Peyer's patch (tissue), 4 donors: ENCODE measurements around the gene ACTL6B.

Experiments used
- POLR2A ChIP-seq, 2 donors: fragments of 450-650 bp; IDR thresholded peaks; one replicate each; pipeline ENCODE4 v1.5.1; 2017; ENCODE audit warnings: antibody characterized with exemption in 2 of 2, mild to moderate bottlenecking in 2 of 2, moderate library complexity in 2 of 2
- TF ChIP-seq, protein P1 (sequence below), 6 experiments: fragments of 450-650 bp in 4 of 6; fragments of 200-600 bp in 2 of 6; sonication (generic) in 1 of 6; IDR thresholded peaks; one replicate each; pipeline ENCODE4 v1.5.1; 2017 to 2019; ENCODE audit warnings: antibody characterized with exemption in 6 of 6, mild to moderate bottlenecking in 3 of 6, moderate library complexity in 1 of 6

- TF ChIP-seq, protein P1, sequence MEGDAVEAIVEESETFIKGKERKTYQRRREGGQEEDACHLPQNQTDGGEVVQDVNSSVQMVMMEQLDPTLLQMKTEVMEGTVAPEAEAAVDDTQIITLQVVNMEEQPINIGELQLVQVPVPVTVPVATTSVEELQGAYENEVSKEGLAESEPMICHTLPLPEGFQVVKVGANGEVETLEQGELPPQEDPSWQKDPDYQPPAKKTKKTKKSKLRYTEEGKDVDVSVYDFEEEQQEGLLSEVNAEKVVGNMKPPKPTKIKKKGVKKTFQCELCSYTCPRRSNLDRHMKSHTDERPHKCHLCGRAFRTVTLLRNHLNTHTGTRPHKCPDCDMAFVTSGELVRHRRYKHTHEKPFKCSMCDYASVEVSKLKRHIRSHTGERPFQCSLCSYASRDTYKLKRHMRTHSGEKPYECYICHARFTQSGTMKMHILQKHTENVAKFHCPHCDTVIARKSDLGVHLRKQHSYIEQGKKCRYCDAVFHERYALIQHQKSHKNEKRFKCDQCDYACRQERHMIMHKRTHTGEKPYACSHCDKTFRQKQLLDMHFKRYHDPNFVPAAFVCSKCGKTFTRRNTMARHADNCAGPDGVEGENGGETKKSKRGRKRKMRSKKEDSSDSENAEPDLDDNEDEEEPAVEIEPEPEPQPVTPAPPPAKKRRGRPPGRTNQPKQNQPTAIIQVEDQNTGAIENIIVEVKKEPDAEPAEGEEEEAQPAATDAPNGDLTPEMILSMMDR (IDR thresholded peaks at IDR 0.05), result no peak
- no peak for TF ChIP-seq POLR2A (IDR thresholded peaks at IDR 0.05)
Measured at GRCh38 chr7:100595188-100595587, 61.1 kb downstream of the ACTL6B start.
